AG04450 (cell line): ENCODE measurements around the gene CACNA1F. TPM values are rescaled to one million over a fixed set of nuclear protein-coding genes. Genes with fewer than 3 reads are reported as not detected.

Source experiments
- CTCF ChIA-PET: fragments of 300-600, 350-600 bp; formaldehyde crosslinking; extraction: SDS; loops from one replicate; lab custom pipeline; 2022; ENCODE audit warnings: antibody characterized with exemption, inconsistent platforms; lab: Charles Lee
- POLR2A ChIA-PET: fragments of 350-600 bp; formaldehyde crosslinking; extraction: SDS; loops from one replicate; lab custom pipeline; 2021; ENCODE audit warnings: antibody characterized with exemption, inconsistent platforms; lab: Yijun Ruan, JAX
- DNase-seq: peaks from one replicate; pipeline ENCODE4 v3.0.0-alpha.2; 2011; ENCODE audit warnings: low read depth, low spot score
- H3K27ac ChIP-seq: one replicate; pipeline ENCODE4 v1.5.1; 2012; ENCODE audit warnings: low read depth, low read length, control low read depth
- H3K27me3 ChIP-seq: one replicate; pipeline ENCODE4 v1.6.0; 2012; ENCODE audit warnings: low read length; ENCODE audit not compliant: control insufficient read depth, insufficient read depth
- H3K4me3 ChIP-seq: 2 replicates; pipeline ENCODE4 v1.5.1; 2011; ENCODE audit warnings: mild to moderate bottlenecking, low read depth, low read length, control low read depth
- H3K9me3 ChIP-seq: 2 replicates; pipeline ENCODE4 v1.5.1; 2012; ENCODE audit warnings: low read length; ENCODE audit not compliant: control insufficient read depth, insufficient read depth
- CTCF ChIP-seq: IDR thresholded peaks from 2 replicates; pipeline ENCODE4 v1.5.1; 2011; ENCODE audit warnings: low read depth, low read length, control low read depth, inconsistent platforms
- polyA plus RNA-seq: library from polyadenylated mRNA; depleted of rRNA; stranded (reverse); fragments of >200 nt; gene quantifications from 2 replicates; pipeline ENCODE4 v1.2.3, GENCODE V29; 2011

The CACNA1F gene
- polyA plus RNA-seq, 1 experiment, result not detected

GRCh38 chrX:49163555-49164419, 69.4 kb downstream of the CACNA1F start:
- DNase-seq, result no peak
- Histone ChIP-seq H3K27ac (peak overlapping the region; percentile 70), H3K9me3 (no peaks in the 10 kb centered on the region), H3K27me3 (no peaks in the 10 kb centered on the region), H3K4me3 (peak overlapping the region; percentile 50)
- ChIA-PET POLR2A (interaction anchor here (1.0 to 1.2 kb wide), 2 partner anchors 9 to 27 kb away, joined by 3 to 5 read pairs; no protein-coding TSS in a partner anchor), CTCF (interaction anchor here (0.7 to 1.8 kb wide), 6 partner anchors 8 to 29 kb away, joined by 3 to 8 read pairs (median 4); no protein-coding TSS in a partner anchor)
- TF ChIP-seq CTCF, result peak; percentile 47

GRCh38 chrX:49162620-49163019, 70.5 kb downstream of the CACNA1F start, which contains the start of gene MAGIX:
MAGIX (plus strand) TSS chrX:49162758; CDS start chrX:49162890, 132 bp downstream.
- Histone ChIP-seq H3K27me3 (no peaks in the 10 kb centered on the region), H3K9me3 (no peaks in the 10 kb centered on the region), H3K4me3 (peak within 1 kb of the TSS; percentile 50), H3K27ac (no peak within 1 kb of the TSS)
- ChIA-PET POLR2A (no interaction called here), CTCF (no interaction called here)
- no peak for DNase-seq
- TF ChIP-seq CTCF, result no peak

- Histone ChIP-seq H3K4me3 (no peak overlapping the region), H3K27me3 (no peaks in the 10 kb centered on the region), H3K9me3 (no peaks in the 10 kb centered on the region), H3K27ac (no peak overlapping the region)
- ChIA-PET CTCF (no interaction called here), POLR2A (no interaction called here)
- no peak for DNase-seq
- no peak for TF ChIP-seq CTCF
Observed at GRCh38 chrX:49161632-49162031, 71.5 kb downstream of the CACNA1F start.

- no peak for TF ChIP-seq CTCF
- ChIA-PET POLR2A (no interaction called here), CTCF (no interaction called here)
- DNase-seq, result no peak
- Histone ChIP-seq H3K4me3 (no peak overlapping the region), H3K9me3 (no peaks in the 10 kb centered on the region), H3K27ac (no peak overlapping the region), H3K27me3 (no peaks in the 10 kb centered on the region)
Observed at GRCh38 chrX:49160908-49161307, 72.2 kb downstream of the CACNA1F start.

GRCh38 chrX:49157194-49157593, 75.9 kb downstream of the CACNA1F start:
- Histone ChIP-seq H3K27me3 (no peaks in the 10 kb centered on the region), H3K4me3 (no peak overlapping the region), H3K27ac (no peak overlapping the region), H3K9me3 (no peaks in the 10 kb centered on the region)
- no peak for DNase-seq
- ChIA-PET CTCF (interaction anchor here (0.6 kb wide), 1 partner anchor 266 kb away, joined by 3 read pairs; no protein-coding TSS in a partner anchor), POLR2A (no interaction called here)
- no peak for TF ChIP-seq CTCF
